Breast epithelium (tissue), 4 donors: ENCODE data around the gene KRTAP6-2. TPM values are rescaled to one million over a fixed set of nuclear protein-coding genes. Genes with fewer than 3 reads are reported as not detected.

Experiments used
- DNase-seq, 2 donors: peaks; one replicate each; pipeline ENCODE4 v3.0.0-alpha.2; 2019; ENCODE audit warnings: low spot score in 2 of 2
- H3K27ac ChIP-seq, 2 donors: fragments of 200-600 bp; sonication (generic) in 1 of 2; one replicate each; pipeline ENCODE4 v1.5.1; 2016 to 2019; ENCODE audit warnings: mild to moderate bottlenecking in 1 of 2
- H3K27me3 ChIP-seq, 2 donors: fragments of 200-600 bp; sonication (generic) in 1 of 2; one replicate each; pipeline versions ENCODE4 v1.5.1 to v1.6.0; 2017 to 2019; ENCODE audit warnings: control low read depth in 1 of 2, mild to moderate bottlenecking in 1 of 2
- H3K36me3 ChIP-seq: fragments of 200-600 bp; one replicate; pipeline ENCODE4 v1.5.1; 2019
- H3K4me1 ChIP-seq, 2 donors: fragments of 200-600 bp; sonication (generic); one replicate each; pipeline ENCODE4 v1.5.1; 2016 to 2019; ENCODE audit warnings: control low read depth in 1 of 2
- H3K4me3 ChIP-seq, 3 donors: fragments of 200-600 bp; sonication (generic); 1 replicate in 2 of 3; 2 replicates in 1 of 3; pipeline ENCODE4 v1.5.1; 2016 to 2019; ENCODE audit warnings: mild to moderate bottlenecking in 3 of 3, moderate library complexity in 2 of 3
- H3K9me3 ChIP-seq, 2 donors: fragments of 200-600 bp; sonication (generic) in 1 of 2; one replicate each; pipeline ENCODE4 v1.5.1; 2016 to 2019; ENCODE audit warnings: control low read depth in 1 of 2
- CTCF ChIP-seq, 3 donors: fragments of 450-650 bp; IDR thresholded peaks; one replicate each; pipeline ENCODE4 v1.5.1; 2016 to 2017; ENCODE audit warnings: antibody characterized with exemption in 3 of 3, mild to moderate bottlenecking in 3 of 3, moderate library complexity in 3 of 3
- POLR2A ChIP-seq: fragments of 450-650 bp; IDR thresholded peaks from one replicate; pipeline ENCODE4 v1.6.1; 2016; ENCODE audit warnings: antibody characterized with exemption, mild to moderate bottlenecking, moderate library complexity
- POLR2AphosphoS5 ChIP-seq, 3 donors: sonication (generic); formaldehyde crosslinking; IDR thresholded peaks; one replicate each; pipeline ENCODE4 v1.6.1; 2017; ENCODE audit warnings: antibody characterized with exemption in 3 of 3
- intact Hi-C: fragments of 100-400 bp; cut with DNase I; formaldehyde crosslinking; loops from one replicate; pipeline ENCODE4 v1.15.1; 2023; ENCODE audit warnings: low total_unique reads
- total RNA-seq, 3 donors: library from RNA; depleted of rRNA; stranded (reverse); fragments of >200 nt; gene quantifications; one replicate each; pipeline ENCODE4 v1.1.0, GENCODE V29; 2016

The KRTAP6-2 gene
- total RNA-seq, 3 donors from 2014 or later = not detected

DNA sequence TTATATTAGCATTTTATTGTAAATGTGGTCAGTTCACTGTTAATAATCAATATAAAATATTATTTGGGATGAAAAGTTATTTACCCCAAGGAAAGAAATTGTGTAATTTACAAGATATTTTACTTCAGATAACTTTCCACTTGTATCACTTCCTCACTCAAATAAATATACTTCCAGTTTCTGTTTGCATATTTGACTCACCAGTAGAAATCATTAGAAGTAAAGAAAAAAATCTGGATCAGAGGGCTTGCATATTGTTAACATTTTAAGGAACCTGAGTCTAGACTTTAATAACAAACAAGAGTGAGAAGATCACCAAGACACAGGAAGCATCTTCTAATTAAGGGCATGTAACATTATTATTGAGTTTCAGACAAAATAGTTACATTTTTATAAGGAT lies 21.4 kb upstream of the KRTAP6-2 start:
- TF ChIP-seq POLR2A = no peak

GRCh38 chr21:30616125-30616524 lies 17.4 kb upstream of the KRTAP6-2 start, which contains the start of gene KRTAP20-1:
TSS of gene KRTAP20-1 (plus strand) at chr21:30616425. CDS start at chr21:30616455, 30 bp downstream.
- intact Hi-C loops = no loop called here
- Histone ChIP-seq H3K27me3 (no peaks in the 10 kb centered on the region), H3K4me3 (no peak within 1 kb of the TSS), H3K4me1 (no peaks in the 10 kb centered on the region), H3K27ac (no peak within 1 kb of the TSS), H3K36me3 (no peaks in the 10 kb centered on the region), H3K9me3 (no peaks in the 10 kb centered on the region)
- TF ChIP-seq POLR2AphosphoS5 (IDR thresholded peaks at IDR 0.05) = no peak
- TF ChIP-seq CTCF (IDR thresholded peaks at IDR 0.05) = no peak
- no peak for TF ChIP-seq POLR2A
- DNase-seq = no peak

More for the DNA sequence above, 21.4 kb upstream of the KRTAP6-2 start:
- Histone ChIP-seq H3K27me3 (no peaks in the 10 kb centered on the region), H3K36me3 (no peaks in the 10 kb centered on the region), H3K9me3 (peaks cover 0 to 5% of the 10 kb centered on the region in 2 donors), H3K4me1 (no peaks in the 10 kb centered on the region), H3K27ac (no peak overlapping the region), H3K4me3 (no peak overlapping the region)
- no peak for DNase-seq
- intact Hi-C loops = no loop called here

DNA sequence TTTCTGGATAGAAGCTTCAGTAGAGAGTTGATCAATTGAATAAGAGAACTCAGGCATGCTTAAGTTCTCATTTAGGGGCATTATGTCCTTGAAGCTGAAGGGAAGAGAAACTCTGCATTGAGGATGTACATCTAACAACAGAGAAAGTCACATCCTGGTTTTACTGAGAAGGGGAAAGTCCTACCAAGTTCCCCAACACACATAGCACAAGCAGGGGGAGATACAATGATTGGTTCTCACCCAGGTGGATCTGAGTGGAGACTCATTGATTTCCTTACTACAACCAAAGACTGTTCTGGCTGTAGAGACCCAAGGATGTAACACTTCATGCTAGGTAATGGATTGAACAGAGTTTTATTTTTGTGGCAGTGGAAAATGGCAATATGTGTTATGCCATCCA lies 16.5 kb upstream of the KRTAP6-2 start:
- no peak for DNase-seq
- no peaks in the 10 kb centered on the region for H3K36me3 ChIP-seq
- H3K9me3 ChIP-seq = no peaks in the 10 kb centered on the region
- no peaks in the 10 kb centered on the region for H3K27me3 ChIP-seq
- no peaks in the 10 kb centered on the region for H3K4me1 ChIP-seq
- H3K27ac ChIP-seq = no peak overlapping the region
- TF ChIP-seq POLR2A (no peak), POLR2AphosphoS5 (IDR thresholded peaks at IDR 0.05) (no peak), CTCF (IDR thresholded peaks at IDR 0.05) (no peak)
- intact Hi-C loops = no loop called here
- H3K4me3 ChIP-seq = no peak overlapping the region

DNA sequence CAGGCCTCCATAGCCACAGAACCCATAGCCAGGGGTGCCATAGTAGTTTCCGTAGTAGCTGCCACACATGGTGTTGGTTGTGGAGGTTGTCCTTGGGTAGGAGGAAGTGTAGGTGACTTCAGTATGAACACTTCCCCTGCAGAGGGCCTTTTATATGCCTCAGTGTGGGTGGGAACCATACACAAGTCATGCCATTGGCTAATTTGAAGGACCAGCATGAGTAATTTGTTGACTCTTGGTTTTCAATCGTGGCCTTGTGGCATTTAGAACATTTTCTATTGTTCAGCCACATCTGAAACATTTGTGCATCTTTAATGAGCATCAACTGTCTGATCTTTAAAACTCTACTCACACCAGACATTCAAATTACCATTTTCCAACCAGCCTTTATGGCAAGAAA lies 15.1 kb upstream of the KRTAP6-2 start, which contains the start of gene KRTAP6-1:
TSS of gene KRTAP6-1 (minus strand) at position 95 of the 400 bp plus-strand sequence. CDS start at position 69, 26 bp downstream.
- DNase-seq = no peak
- Histone ChIP-seq H3K36me3 (no peaks in the 10 kb centered on the region), H3K27ac (no peak within 1 kb of the TSS), H3K4me3 (no peak within 1 kb of the TSS), H3K9me3 (no peaks in the 10 kb centered on the region), H3K27me3 (no peaks in the 10 kb centered on the region), H3K4me1 (no peaks in the 10 kb centered on the region)
- intact Hi-C loops = loop anchor here (5.0 kb wide), 1 partner anchor 682 kb away; no protein-coding TSS in a partner anchor
- TF ChIP-seq POLR2A = no peak
- no peak for TF ChIP-seq CTCF (IDR thresholded peaks at IDR 0.05)
- no peak for TF ChIP-seq POLR2AphosphoS5 (IDR thresholded peaks at IDR 0.05)

- no peaks in the 10 kb centered on the region for H3K27me3 ChIP-seq
- no peak overlapping the region for H3K4me3 ChIP-seq
- no peak overlapping the region for H3K27ac ChIP-seq
- intact Hi-C loops = loop anchor here (5.0 kb wide), 1 partner anchor 680 kb away; no protein-coding TSS in a partner anchor
- no peaks in the 10 kb centered on the region for H3K9me3 ChIP-seq
- H3K4me1 ChIP-seq = no peaks in the 10 kb centered on the region
- TF ChIP-seq CTCF (IDR thresholded peaks at IDR 0.05) (no peak), POLR2AphosphoS5 (IDR thresholded peaks at IDR 0.05) (no peak), POLR2A (no peak)
- no peaks in the 10 kb centered on the region for H3K36me3 ChIP-seq
- DNase-seq = no peak
Observed at GRCh38 chr21:30612132-30612531, 13.4 kb upstream of the KRTAP6-2 start.
